HEK293 (cell line): Measurements from ENCODE around the gene PDIA6.

ENCODE experiments used
- ATF2 ChIP-seq: fragments of 450-650 bp; formaldehyde crosslinking; IDR thresholded peaks from 2 replicates; pipeline ENCODE4 v1.5.1; 2016; ENCODE audit warnings: missing biosample characterization, missing genetic modification characterization, low read depth
- GLI4 ChIP-seq: fragments of 450-650 bp; formaldehyde crosslinking; IDR thresholded peaks from 2 replicates; pipeline ENCODE4 v1.5.1; 2016; ENCODE audit warnings: missing biosample characterization, missing genetic modification characterization
- GLIS1 ChIP-seq: fragments of 450-650 bp; formaldehyde crosslinking; IDR thresholded peaks from 2 replicates; pipeline ENCODE4 v1.5.1; 2016; ENCODE audit warnings: missing biosample characterization, missing genetic modification characterization
- GLIS2 ChIP-seq: fragments of 450-650 bp; formaldehyde crosslinking; IDR thresholded peaks from 2 replicates; pipeline ENCODE4 v1.5.1; 2016; ENCODE audit warnings: missing biosample characterization, missing genetic modification characterization
- SP2 ChIP-seq: fragments of 450-650 bp; formaldehyde crosslinking; IDR thresholded peaks from 2 replicates; pipeline ENCODE4 v1.5.1; 2016; ENCODE audit warnings: missing biosample characterization, missing genetic modification characterization
- SP7 ChIP-seq: fragments of 450-650 bp; formaldehyde crosslinking; IDR thresholded peaks from 2 replicates; pipeline ENCODE4 v1.5.1; 2016; ENCODE audit warnings: missing biosample characterization, missing genetic modification characterization
- TCF7L2 ChIP-seq: IDR thresholded peaks from 2 replicates; pipeline ENCODE4 v1.6.1; 2011; ENCODE audit warnings: low read depth, mild to moderate bottlenecking, inconsistent platforms, low read length, moderate library complexity, borderline replicate concordance
- ZIC2 ChIP-seq: fragments of 450-650 bp; formaldehyde crosslinking; IDR thresholded peaks from 2 replicates; pipeline ENCODE4 v1.5.1; 2016; ENCODE audit warnings: missing biosample characterization, missing genetic modification characterization
- ZNF121 ChIP-seq: fragments of 450-650 bp; formaldehyde crosslinking; IDR thresholded peaks from 2 replicates; pipeline ENCODE4 v1.5.1; 2016; ENCODE audit warnings: missing biosample characterization, missing genetic modification characterization
- ZNF132 ChIP-seq: fragments of 450-650 bp; formaldehyde crosslinking; IDR thresholded peaks from 2 replicates; pipeline ENCODE4 v1.5.1; 2017; ENCODE audit warnings: missing biosample characterization, missing genetic modification characterization, borderline replicate concordance
- ZNF155 ChIP-seq: fragments of 450-650 bp; formaldehyde crosslinking; IDR thresholded peaks from 2 replicates; pipeline ENCODE4 v1.5.1; 2016; ENCODE audit warnings: missing biosample characterization, missing genetic modification characterization
- ZNF214 ChIP-seq: fragments of 450-650 bp; formaldehyde crosslinking; IDR thresholded peaks from 2 replicates; pipeline ENCODE4 v1.5.1; 2017; ENCODE audit warnings: missing biosample characterization, mild to moderate bottlenecking, missing genetic modification characterization, borderline replicate concordance
- ZNF248 ChIP-seq: fragments of 450-650 bp; formaldehyde crosslinking; IDR thresholded peaks from 2 replicates; pipeline ENCODE4 v1.5.1; 2017; ENCODE audit warnings: missing biosample characterization, missing genetic modification characterization
- ZNF311 ChIP-seq: fragments of 450-650 bp; formaldehyde crosslinking; IDR thresholded peaks from 2 replicates; pipeline ENCODE4 v1.5.1; 2017; ENCODE audit warnings: missing biosample characterization, missing genetic modification characterization, borderline replicate concordance
- ZNF341 ChIP-seq: fragments of 450-650 bp; formaldehyde crosslinking; IDR thresholded peaks from 2 replicates; pipeline ENCODE4; 2016; ENCODE audit warnings: low read depth, missing biosample characterization, missing genetic modification characterization
- ZNF366 ChIP-seq: fragments of 450-650 bp; formaldehyde crosslinking; conservative IDR thresholded peaks from 2 replicates; pipeline ENCODE4 v1.5.1; 2016; ENCODE audit warnings: missing biosample characterization, missing genetic modification characterization
- ZNF426 ChIP-seq: fragments of 450-650 bp; formaldehyde crosslinking; IDR thresholded peaks from 2 replicates; pipeline ENCODE4 v1.5.1; 2017; ENCODE audit warnings: missing biosample characterization, missing genetic modification characterization, mild to moderate bottlenecking, inconsistent platforms, moderate library complexity
- ZNF521 ChIP-seq: fragments of 450-650 bp; formaldehyde crosslinking; IDR thresholded peaks from 2 replicates; pipeline ENCODE4 v1.5.1; 2017; ENCODE audit warnings: missing biosample characterization, mild to moderate bottlenecking, missing genetic modification characterization
- ZNF544 ChIP-seq: fragments of 450-650 bp; formaldehyde crosslinking; IDR thresholded peaks from 2 replicates; pipeline ENCODE4 v1.5.0; 2017; ENCODE audit warnings: missing biosample characterization, missing genetic modification characterization
- ZNF580 ChIP-seq: fragments of 450-650 bp; formaldehyde crosslinking; IDR thresholded peaks from 2 replicates; pipeline ENCODE4 v1.5.1; 2016; ENCODE audit warnings: missing biosample characterization, missing genetic modification characterization
- ZNF600 ChIP-seq: fragments of 450-650 bp; formaldehyde crosslinking; IDR thresholded peaks from 2 replicates; pipeline ENCODE4 v1.5.1; 2016; ENCODE audit warnings: missing biosample characterization, missing genetic modification characterization
- ZNF621 ChIP-seq: fragments of 450-650 bp; formaldehyde crosslinking; IDR thresholded peaks from 2 replicates; pipeline ENCODE4 v1.5.1; 2017; ENCODE audit warnings: missing biosample characterization, missing genetic modification characterization
- ZNF629 ChIP-seq: fragments of 450-650 bp; formaldehyde crosslinking; IDR thresholded peaks from 2 replicates; pipeline ENCODE4 v1.5.1; 2017; ENCODE audit warnings: missing biosample characterization, missing genetic modification characterization
- ZNF645 ChIP-seq: fragments of 450-650 bp; formaldehyde crosslinking; IDR thresholded peaks from 2 replicates; pipeline ENCODE4; 2016; ENCODE audit warnings: missing biosample characterization, missing genetic modification characterization
- ZNF776 ChIP-seq: fragments of 450-650 bp; formaldehyde crosslinking; IDR thresholded peaks from 2 replicates; pipeline ENCODE4 v1.5.0; 2017; ENCODE audit warnings: missing biosample characterization, missing genetic modification characterization, borderline replicate concordance
- TF ChIP-seq, protein P1 (sequence below): fragments of 450-650 bp; formaldehyde crosslinking; IDR thresholded peaks from 2 replicates; pipeline ENCODE4 v1.5.1; 2016; ENCODE audit warnings: missing biosample characterization, missing genetic modification characterization
- TF ChIP-seq, protein P2 (sequence below): fragments of 450-650 bp; formaldehyde crosslinking; IDR thresholded peaks from 2 replicates; pipeline ENCODE4 v1.5.1; 2016; ENCODE audit warnings: missing biosample characterization, missing genetic modification characterization, borderline replicate concordance
- TF ChIP-seq, protein P3 (sequence below): fragments of 450-650 bp; formaldehyde crosslinking; IDR thresholded peaks from 2 replicates; pipeline ENCODE4 v1.5.1; 2016; ENCODE audit warnings: missing biosample characterization, missing genetic modification characterization

PDIA6 gene

DNA sequence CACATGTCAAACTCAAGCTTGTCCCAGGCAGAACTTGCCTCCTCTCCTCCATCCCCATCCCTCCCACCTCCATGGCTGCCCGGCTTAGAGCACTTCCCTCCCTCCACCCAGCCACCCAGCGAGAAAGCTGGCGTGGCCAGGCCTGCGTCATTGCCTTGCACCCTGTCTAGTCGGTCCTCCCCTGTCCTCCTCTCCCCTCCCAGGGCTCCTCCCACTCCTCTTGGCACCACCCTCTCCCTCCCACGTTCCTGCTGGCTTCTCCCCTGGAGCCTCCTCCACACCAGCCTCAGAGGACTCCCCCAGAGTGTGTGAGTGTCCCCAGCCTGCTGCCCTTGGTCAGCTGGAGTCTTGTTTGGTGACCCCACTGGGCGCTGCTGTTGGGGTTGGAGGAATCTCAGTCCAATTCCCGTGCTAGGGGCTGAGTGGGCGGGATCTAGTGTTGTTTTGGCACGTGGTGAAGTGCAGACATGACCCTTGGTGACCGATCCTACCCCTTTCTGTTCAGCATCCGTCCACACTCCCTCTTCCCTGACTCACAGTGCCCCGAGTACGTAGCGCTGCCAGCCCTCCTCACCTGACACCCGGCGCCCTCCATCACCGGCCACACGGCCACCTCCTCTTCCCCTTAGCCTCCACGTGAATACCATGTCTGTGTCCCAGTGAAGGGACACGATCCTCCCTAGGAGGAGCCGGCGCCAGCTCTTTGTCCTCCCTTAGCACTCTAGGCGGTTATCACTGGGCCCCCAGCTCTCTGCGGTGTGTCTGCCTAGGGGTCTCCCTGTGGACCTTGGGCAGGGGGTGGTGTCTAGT is 49.7 kb downstream of the PDIA6 start (continued):
- TF ChIP-seq ZNF248 (no peak), GLIS2 (no peak), ZNF621 (tag by site-specific recombination) (no peak), ZNF341 (no peak), ZNF776 (tag by site-specific recombination) (no peak), ZIC2 (tag by site-specific recombination) (peak; percentile 27; the same call in 1 of the 2 replicates), SP2 (tag by site-specific recombination) (peak; percentile 13; the same call in 1 of the 2 replicates), GLIS1 (peak; percentile 92), ZNF214 (tag by site-specific recombination) (no peak), GLI4 (tag by site-specific recombination) (no peak), ZNF311 (no peak), TCF7L2 (no peak), ATF2 (tag by site-specific recombination) (no peak), ZNF629 (no peak), ZNF121 (tag by site-specific recombination) (no peak), ZNF544 (tag by site-specific recombination) (no peak), SP7 (no peak), ZNF426 (no peak), ZNF645 (tag by site-specific recombination) (no peak), ZNF600 (tag by site-specific recombination) (no peak), ZNF132 (no peak), ZNF521 (no peak), ZNF580 (tag by site-specific recombination) (no peak), ZNF155 (no peak), ZNF366 (tag by site-specific recombination) (no peak)
- TF ChIP-seq, protein P1, sequence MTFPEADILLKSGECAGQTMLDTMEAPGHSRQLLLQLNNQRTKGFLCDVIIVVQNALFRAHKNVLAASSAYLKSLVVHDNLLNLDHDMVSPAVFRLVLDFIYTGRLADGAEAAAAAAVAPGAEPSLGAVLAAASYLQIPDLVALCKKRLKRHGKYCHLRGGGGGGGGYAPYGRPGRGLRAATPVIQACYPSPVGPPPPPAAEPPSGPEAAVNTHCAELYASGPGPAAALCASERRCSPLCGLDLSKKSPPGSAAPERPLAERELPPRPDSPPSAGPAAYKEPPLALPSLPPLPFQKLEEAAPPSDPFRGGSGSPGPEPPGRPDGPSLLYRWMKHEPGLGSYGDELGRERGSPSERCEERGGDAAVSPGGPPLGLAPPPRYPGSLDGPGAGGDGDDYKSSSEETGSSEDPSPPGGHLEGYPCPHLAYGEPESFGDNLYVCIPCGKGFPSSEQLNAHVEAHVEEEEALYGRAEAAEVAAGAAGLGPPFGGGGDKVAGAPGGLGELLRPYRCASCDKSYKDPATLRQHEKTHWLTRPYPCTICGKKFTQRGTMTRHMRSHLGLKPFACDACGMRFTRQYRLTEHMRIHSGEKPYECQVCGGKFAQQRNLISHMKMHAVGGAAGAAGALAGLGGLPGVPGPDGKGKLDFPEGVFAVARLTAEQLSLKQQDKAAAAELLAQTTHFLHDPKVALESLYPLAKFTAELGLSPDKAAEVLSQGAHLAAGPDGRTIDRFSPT (tag by site-specific recombination): no peak
- TF ChIP-seq, protein P2, sequence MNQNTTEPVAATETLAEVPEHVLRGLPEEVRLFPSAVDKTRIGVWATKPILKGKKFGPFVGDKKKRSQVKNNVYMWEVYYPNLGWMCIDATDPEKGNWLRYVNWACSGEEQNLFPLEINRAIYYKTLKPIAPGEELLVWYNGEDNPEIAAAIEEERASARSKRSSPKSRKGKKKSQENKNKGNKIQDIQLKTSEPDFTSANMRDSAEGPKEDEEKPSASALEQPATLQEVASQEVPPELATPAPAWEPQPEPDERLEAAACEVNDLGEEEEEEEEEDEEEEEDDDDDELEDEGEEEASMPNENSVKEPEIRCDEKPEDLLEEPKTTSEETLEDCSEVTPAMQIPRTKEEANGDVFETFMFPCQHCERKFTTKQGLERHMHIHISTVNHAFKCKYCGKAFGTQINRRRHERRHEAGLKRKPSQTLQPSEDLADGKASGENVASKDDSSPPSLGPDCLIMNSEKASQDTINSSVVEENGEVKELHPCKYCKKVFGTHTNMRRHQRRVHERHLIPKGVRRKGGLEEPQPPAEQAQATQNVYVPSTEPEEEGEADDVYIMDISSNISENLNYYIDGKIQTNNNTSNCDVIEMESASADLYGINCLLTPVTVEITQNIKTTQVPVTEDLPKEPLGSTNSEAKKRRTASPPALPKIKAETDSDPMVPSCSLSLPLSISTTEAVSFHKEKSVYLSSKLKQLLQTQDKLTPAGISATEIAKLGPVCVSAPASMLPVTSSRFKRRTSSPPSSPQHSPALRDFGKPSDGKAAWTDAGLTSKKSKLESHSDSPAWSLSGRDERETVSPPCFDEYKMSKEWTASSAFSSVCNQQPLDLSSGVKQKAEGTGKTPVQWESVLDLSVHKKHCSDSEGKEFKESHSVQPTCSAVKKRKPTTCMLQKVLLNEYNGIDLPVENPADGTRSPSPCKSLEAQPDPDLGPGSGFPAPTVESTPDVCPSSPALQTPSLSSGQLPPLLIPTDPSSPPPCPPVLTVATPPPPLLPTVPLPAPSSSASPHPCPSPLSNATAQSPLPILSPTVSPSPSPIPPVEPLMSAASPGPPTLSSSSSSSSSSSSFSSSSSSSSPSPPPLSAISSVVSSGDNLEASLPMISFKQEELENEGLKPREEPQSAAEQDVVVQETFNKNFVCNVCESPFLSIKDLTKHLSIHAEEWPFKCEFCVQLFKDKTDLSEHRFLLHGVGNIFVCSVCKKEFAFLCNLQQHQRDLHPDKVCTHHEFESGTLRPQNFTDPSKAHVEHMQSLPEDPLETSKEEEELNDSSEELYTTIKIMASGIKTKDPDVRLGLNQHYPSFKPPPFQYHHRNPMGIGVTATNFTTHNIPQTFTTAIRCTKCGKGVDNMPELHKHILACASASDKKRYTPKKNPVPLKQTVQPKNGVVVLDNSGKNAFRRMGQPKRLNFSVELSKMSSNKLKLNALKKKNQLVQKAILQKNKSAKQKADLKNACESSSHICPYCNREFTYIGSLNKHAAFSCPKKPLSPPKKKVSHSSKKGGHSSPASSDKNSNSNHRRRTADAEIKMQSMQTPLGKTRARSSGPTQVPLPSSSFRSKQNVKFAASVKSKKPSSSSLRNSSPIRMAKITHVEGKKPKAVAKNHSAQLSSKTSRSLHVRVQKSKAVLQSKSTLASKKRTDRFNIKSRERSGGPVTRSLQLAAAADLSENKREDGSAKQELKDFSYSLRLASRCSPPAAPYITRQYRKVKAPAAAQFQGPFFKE (tag by site-specific recombination): no peak
- TF ChIP-seq, protein P3, sequence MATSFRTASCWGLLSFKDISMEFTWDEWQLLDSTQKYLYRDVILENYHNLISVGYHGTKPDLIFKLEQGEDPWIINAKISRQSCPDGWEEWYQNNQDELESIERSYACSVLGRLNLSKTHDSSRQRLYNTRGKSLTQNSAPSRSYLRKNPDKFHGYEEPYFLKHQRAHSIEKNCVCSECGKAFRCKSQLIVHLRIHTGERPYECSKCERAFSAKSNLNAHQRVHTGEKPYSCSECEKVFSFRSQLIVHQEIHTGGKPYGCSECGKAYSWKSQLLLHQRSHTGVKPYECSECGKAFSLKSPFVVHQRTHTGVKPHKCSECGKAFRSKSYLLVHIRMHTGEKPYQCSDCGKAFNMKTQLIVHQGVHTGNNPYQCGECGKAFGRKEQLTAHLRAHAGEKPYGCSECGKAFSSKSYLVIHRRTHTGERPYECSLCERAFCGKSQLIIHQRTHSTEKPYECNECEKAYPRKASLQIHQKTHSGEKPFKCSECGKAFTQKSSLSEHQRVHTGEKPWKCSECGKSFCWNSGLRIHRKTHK (tag by site-specific recombination): no peak
